ENCODE results near the gene CWC25. TPM values are rescaled to one million over a fixed set of nuclear protein-coding genes. Genes with fewer than 3 reads are reported as not detected.

Gene CWC25
- 8.5 and 11.4 TPM in 2 replicates for total RNA-seq

GRCh38 chr17:38824899-38825761 is at the start of gene CWC25:
TSS of gene CWC25 (minus strand) at chr17:38825321. CDS start at chr17:38825183, 138 bp downstream.

GRCh38 chr17:38869526-38870258 is 44.6 kb upstream of the CWC25 start, which contains the start of gene LASP1:
TSS of gene LASP1 (plus strand) at chr17:38870058. CDS start at chr17:38870190, 132 bp downstream.

GRCh38 chr17:38853292-38854219 is 28.4 kb upstream of the CWC25 start, which contains the start of gene RPL23:
TSS of gene RPL23 (minus strand) at chr17:38853721. CDS start at chr17:38853710, 11 bp downstream.

GRCh38 chr17:38799501-38800236 is 25.5 kb downstream of the CWC25 start, which contains the start of gene PIP4K2B:
TSS of gene PIP4K2B (minus strand) at chr17:38799556. CDS start at chr17:38799424, 132 bp downstream.

GRCh38 chr17:38752308-38753070 is 72.6 kb downstream of the CWC25 start, which contains the start of gene PSMB3:
TSS of gene PSMB3 (plus strand) at chr17:38752741. CDS start at chr17:38752827, 86 bp downstream.

Other genes with a start within 250 kb of the CWC25 start
- 0.42 TPM in 1 of 2 replicates, not detected in the other for gene SRCIN1, start 219.4 kb downstream of the CWC25 start, total RNA-seq
- 4.3 and 7.1 TPM in 2 replicates for gene EPOP, start 150.4 kb downstream of the CWC25 start, total RNA-seq
- gene MLLT6, start 120.0 kb downstream of the CWC25 start, total RNA-seq, result 20.1 and 24.4 TPM in 2 replicates
- 7.5 and 11.2 TPM in 2 replicates for gene CISD3, start 95.0 kb downstream of the CWC25 start, total RNA-seq
- 4.5 and 6.3 TPM in 2 replicates for gene PCGF2, start 77.0 kb downstream of the CWC25 start, total RNA-seq
- gene PSMB3, start 72.6 kb downstream of the CWC25 start, total RNA-seq, result 299 and 314 TPM in 2 replicates
- gene PIP4K2B, start 25.8 kb downstream of the CWC25 start, total RNA-seq, result 25.2 and 31.9 TPM in 2 replicates
- 1,511 and 1,520 TPM in 2 replicates for gene RPL23, start 28.4 kb upstream of the CWC25 start, total RNA-seq
- 131 and 183 TPM in 2 replicates for gene LASP1, start 44.7 kb upstream of the CWC25 start, total RNA-seq
- not detected in 2 replicates for gene FBXO47, start 142.1 kb upstream of the CWC25 start, total RNA-seq

All from airway epithelial cell (primary cell).